RWPE2 (cell line): ENCODE data around the gene PRR7.

Experiments
- ATAC-seq: fragments of 200-7000 bp; cut with Tn5 transposase; 3 replicates; pipeline ENCODE4 v1.9.1; 2021; ENCODE audit warnings: low read depth
- DNase-seq: peaks from one replicate; pipeline ENCODE4 v3.0.0-alpha.2; 2020; ENCODE audit warnings: low spot score
- H3K27ac ChIP-seq: fragments of 450-650 bp; 2 replicates; pipeline ENCODE4 v1.5.1; 2017; ENCODE audit warnings: mild to moderate bottlenecking; ENCODE audit not compliant: poor library complexity, severe bottlenecking
- H3K27me3 ChIP-seq: fragments of 250-450 bp; sonication (Bioruptor Pico); 2 replicates; pipeline ENCODE4 v1.5.1; 2021; ENCODE audit warnings: mild to moderate bottlenecking, moderate library complexity; ENCODE audit not compliant: insufficient read depth, poor library complexity, severe bottlenecking
- H3K36me3 ChIP-seq: fragments of 250-450 bp; sonication (Bioruptor Pico); 2 replicates; pipeline ENCODE4 v1.5.1; 2020; ENCODE audit warnings: low read depth, mild to moderate bottlenecking, moderate library complexity
- H3K4me1 ChIP-seq: fragments of 250-450 bp; sonication (Bioruptor Pico); 2 replicates; pipeline ENCODE4 v1.5.1; 2021; ENCODE audit warnings: mild to moderate bottlenecking, moderate library complexity; ENCODE audit not compliant: insufficient read depth, poor library complexity, severe bottlenecking
- H3K4me3 ChIP-seq: fragments of 250-450 bp; sonication (Bioruptor Pico); 2 replicates; pipeline ENCODE4 v1.5.1; 2021; ENCODE audit warnings: mild to moderate bottlenecking, moderate library complexity; ENCODE audit not compliant: severe bottlenecking
- H3K9me3 ChIP-seq: fragments of 250-450 bp; sonication (Bioruptor Pico); 2 replicates; pipeline ENCODE4 v1.5.1; 2021; ENCODE audit warnings: mild to moderate bottlenecking, moderate library complexity; ENCODE audit not compliant: severe bottlenecking
- CTCF ChIP-seq: fragments of 450-650 bp; IDR thresholded peaks from one replicate; pipeline ENCODE4 v1.5.1; 2017; ENCODE audit warnings: mild to moderate bottlenecking, moderate library complexity; ENCODE audit not compliant: poor library complexity, severe bottlenecking

The PRR7 gene

GRCh38 chr5:177502886-177503285 lies 56.3 kb downstream of the PRR7 start:
- TF ChIP-seq CTCF, result no peak
- Histone ChIP-seq H3K36me3 (no peaks in the 10 kb centered on the region), H3K9me3 (no peaks in the 10 kb centered on the region), H3K4me3 (no peak overlapping the region), H3K27me3 (no peaks in the 10 kb centered on the region), H3K27ac (no peak overlapping the region), H3K4me1 (no peaks in the 10 kb centered on the region)
- ATAC-seq (no peak), DNase-seq (no peak)

- no peaks in the 10 kb centered on the region for H3K27me3 ChIP-seq
- H3K4me3 ChIP-seq, result no peak overlapping the region
- H3K36me3 ChIP-seq, result no peaks in the 10 kb centered on the region
- no peaks in the 10 kb centered on the region for H3K9me3 ChIP-seq
- H3K27ac ChIP-seq, result no peak overlapping the region
- no peaks in the 10 kb centered on the region for H3K4me1 ChIP-seq
- no peak for TF ChIP-seq CTCF
- no peak for ATAC-seq
- DNase-seq, result no peak
These were observed 56.9 kb downstream of the PRR7 start for GRCh38 chr5:177503351-177504085.

DNA sequence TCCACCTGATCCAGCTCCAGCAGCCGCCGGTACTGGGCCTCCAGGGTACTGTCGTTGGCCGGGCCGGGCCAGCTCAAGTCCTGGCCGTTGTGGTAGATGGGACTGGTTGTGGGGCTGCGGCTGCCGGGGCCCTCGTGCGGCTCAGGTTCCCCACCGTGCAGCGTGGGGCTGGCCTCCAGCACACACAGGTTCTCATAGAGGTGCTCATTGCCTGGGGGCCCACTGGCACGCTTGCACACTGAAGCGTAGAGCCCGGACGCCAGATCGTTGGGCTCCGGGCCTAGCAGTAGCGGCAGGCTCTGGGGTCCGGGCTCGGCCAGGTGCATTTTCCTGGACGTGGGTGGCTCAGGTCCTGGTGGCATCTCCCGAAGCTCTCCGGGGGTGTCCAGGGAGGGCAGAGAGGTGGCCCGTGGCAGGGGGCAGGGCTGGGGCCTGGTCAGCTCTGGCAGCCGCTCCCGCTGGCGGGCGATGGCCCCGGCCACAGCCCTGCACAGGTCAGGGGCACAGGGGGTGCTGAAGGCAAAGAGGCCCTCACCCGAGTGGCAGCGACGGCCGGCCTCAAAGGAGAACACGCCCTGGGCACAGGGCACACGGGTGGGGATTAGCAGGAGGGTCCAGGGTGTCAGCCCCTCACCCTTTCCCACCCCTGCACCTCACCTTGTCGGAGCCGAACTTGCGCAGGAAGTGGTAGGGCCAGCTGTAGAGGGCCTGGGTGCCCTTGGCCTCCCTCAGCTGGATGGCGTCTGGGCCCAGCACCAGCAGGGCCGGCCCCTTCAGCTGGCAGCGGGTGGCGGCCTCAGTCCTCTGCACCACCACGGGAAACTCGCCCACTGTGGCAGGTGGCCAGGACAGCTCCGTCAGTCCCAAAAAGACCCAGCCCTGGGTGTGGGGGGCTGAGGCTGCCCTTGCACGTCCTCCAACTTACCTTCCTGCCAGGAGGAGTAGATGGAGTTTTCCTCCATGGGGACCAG lies 57.8 kb downstream of the PRR7 start:
- H3K27ac ChIP-seq, result no peak overlapping the region
- H3K4me3 ChIP-seq, result no peak overlapping the region
- no peaks in the 10 kb centered on the region for H3K4me1 ChIP-seq
- no peak for TF ChIP-seq CTCF
- DNase-seq (no peak), ATAC-seq (no peak)
- H3K36me3 ChIP-seq, result no peaks in the 10 kb centered on the region
- H3K9me3 ChIP-seq, result no peaks in the 10 kb centered on the region
- H3K27me3 ChIP-seq, result no peaks in the 10 kb centered on the region

DNA sequence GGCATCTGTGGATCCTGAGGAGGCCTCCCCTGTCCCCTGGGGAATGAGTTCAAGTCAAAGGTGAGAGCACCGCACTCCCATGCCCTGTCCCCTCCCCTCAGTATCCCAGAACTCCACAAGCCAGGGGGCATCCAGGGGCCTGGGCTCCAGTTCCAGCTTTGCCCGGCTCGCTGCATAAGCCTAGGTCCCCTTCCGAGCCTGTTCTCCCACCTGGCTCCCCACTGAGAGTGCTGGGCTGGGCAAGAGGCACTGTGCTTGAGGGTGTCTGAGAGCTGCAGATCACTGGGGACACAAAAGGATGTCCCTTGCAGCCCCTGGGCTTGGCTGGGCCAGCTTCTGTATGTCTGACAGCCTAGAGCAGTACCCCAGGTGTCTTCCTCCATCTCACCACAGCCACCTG lies 58.5 kb downstream of the PRR7 start:
- Histone ChIP-seq H3K27me3 (no peaks in the 10 kb centered on the region), H3K4me1 (no peaks in the 10 kb centered on the region), H3K9me3 (no peaks in the 10 kb centered on the region), H3K4me3 (no peak overlapping the region), H3K36me3 (peaks cover 1% of the 10 kb centered on the region), H3K27ac (no peak overlapping the region)
- no peak for TF ChIP-seq CTCF
- DNase-seq (no peak), ATAC-seq (no peak)
